GM18867 (cell line): ENCODE data around the gene NPHS2.
A peak's percentile ranks its signal among the peaks of the same experiment; 100 is the strongest.
"Not testable (repeated sequence)": the region's sequence is repeated elsewhere in the genome, so short reads cannot be mapped to it uniquely, and the experiment has no call there.

Experiments
- ATAC-seq: cut with Tn5 transposase; IDR thresholded peaks from one replicate; pipeline ENCODE4 v1.9.1; 2021; ENCODE audit warnings: mild to moderate bottlenecking, moderate library complexity; ENCODE audit not compliant: unreplicated experiment

The NPHS2 gene

DNA sequence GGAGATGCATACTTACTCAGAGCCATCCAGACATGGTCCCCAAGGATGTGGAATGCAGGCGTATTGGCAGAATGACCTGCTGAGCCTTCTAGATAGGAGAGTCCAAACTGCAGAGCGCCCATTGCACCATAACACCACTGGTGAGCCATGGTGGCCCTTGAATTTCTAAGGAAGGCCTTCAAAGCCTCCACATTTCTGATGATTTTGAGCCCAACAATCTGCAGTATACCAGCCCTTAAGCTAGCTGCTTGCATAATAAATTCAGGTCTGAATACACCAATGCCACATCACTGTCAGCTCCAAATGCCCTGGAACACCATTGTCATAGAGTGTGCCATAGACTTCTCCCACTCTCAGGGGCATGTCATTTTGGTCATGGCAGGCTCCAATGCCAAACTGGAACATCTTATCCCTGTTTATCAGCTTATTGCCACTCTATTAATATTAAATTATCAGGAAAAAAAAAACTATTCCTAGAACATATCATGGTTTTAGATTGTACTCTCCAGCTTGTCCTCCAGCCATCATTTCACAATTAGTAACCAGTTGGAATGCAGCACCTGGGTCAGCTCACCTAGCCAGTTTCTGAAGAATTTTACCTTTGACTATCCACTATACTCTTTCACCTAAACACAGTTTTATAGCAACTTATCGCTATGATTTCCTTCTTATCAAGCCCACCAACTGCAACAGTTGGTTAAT, 26.9 kb downstream of the NPHS2 start:
- ATAC-seq = no peak

DNA sequence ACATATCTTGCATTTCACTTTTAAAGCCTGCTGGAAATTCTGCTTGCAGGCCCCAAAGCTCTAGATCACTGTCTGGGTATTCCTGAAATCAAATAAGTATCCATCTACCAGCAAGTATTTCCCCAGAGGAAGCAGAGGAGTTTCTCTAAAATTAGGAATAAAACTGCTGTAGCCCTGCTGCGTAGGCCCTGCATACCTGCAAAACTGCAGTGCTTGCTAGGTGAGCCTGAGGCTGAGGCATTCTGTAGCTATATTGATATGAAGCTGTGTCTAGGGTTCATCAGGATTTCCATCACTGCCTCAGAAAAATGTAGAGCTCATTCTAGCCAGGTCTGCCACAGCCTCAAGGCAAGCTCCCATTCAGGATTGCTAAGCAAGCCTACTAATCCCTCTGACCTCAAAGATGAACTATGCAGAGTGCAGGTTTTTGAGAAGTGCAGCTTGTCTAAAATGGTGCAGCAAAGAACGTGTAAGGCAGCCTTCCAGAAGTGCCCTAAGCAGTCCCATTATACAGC, 28.7 kb downstream of the NPHS2 start:
- ATAC-seq = no peak

DNA sequence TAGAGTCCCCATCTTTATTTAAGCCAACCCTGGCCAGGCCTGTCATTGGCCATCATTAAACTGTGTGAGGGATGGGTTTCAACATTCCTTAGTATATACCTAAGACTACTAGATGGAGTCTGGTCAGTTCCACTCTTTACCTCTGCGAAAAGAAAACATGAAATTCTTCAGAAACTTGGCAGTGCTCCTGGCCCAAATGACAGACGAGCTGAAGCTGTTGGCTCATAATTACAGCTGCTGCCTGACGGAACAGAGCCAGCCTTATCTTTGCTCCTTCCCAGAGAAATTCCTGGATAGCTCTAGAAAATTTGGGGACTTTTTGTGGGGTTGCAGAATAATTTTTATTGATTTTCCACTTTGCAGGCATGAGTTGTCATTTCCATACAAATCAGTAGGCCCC, 30.4 kb downstream of the NPHS2 start:
- ATAC-seq = no peak

DNA sequence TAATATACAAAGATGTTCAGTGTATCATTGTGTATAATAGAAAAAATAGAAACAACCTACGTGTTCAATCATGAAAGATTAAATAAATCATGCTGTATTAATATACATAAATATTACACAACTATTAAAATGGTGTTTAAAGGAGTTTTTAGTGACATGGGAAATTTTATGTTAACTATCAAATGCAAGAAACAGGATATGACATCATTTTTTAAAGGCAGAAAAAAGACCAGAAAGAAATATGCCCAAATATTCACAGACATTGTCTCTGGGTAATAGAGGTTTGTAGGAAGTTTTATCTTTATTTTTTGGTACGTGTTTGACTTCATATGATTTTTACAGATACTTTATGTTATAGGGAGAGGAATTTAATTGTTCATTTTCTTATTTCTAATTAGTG, 34.0 kb downstream of the NPHS2 start:
- no peak for ATAC-seq

DNA sequence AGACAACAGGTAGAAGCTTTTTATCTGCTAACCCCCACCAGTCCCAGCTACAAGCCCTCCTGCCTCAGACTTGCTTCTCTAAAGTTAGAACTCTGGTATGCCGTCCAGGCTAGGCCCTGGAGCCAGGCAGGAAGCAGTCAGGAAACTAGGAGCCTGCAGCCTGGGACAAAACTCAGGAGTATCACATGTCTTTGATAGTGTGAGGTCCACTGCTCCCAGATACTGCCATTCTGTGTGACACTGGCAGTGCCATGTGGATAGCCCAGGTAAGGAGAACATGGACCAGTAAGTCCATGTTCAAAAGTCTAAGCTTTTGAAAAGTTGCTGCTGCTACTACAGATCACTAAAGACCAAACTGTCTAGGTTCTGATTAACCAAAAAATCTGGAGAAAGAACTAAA, 45.4 kb downstream of the NPHS2 start:
- no peak for ATAC-seq

DNA sequence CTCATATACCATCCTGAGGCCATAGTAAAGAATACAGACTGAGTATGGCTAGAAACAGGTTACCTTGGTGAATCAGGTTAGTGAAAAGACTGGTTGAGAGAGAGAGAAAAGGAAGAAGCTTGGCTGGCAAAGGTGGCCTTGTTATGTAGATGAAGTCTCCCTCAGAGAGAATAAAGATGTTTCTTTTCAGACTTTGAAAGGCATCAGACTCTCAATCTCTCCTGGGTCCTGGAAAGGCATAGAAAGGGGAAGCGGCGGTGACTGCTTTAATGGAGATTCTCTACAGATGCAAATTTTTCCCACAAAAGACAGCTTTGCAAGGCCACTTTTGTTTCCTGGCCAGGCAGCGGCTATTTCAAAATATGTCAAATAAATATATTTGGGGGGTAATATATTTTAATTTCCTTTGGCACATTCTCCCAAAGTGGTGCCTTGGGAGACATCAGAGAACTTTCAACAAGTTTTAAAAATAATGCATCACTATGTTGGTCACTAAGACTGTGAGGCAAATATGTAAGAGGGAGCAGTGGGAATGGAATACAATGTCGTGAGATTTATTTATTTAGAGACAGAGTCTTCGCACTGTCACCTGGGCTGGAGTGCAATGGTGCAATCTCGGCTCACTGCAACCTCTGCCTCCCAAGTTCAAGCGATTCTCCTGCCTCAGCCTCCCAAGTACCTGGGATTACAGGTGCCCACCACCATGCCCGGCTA, 46.1 kb downstream of the NPHS2 start:
- no peak for ATAC-seq

DNA sequence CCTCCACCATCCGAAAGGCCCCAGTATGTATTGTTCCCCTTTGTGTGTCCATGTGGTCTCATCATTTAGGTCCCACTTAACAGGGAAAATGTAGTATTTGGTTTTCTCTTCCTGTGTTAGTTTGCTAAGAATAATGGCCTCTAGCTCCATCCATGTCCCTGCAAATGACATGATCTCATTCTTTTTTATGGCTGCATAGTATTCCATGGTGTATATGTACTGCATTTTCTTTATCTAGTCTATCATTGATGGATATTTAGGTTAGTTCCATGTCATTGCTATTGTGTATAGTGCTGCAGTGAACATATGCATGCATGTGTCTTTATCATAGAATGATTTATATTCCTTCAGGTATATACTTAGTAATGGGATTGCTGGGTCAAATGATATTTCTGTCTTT, 57.2 kb downstream of the NPHS2 start:
- not testable (repeated sequence) for ATAC-seq

DNA sequence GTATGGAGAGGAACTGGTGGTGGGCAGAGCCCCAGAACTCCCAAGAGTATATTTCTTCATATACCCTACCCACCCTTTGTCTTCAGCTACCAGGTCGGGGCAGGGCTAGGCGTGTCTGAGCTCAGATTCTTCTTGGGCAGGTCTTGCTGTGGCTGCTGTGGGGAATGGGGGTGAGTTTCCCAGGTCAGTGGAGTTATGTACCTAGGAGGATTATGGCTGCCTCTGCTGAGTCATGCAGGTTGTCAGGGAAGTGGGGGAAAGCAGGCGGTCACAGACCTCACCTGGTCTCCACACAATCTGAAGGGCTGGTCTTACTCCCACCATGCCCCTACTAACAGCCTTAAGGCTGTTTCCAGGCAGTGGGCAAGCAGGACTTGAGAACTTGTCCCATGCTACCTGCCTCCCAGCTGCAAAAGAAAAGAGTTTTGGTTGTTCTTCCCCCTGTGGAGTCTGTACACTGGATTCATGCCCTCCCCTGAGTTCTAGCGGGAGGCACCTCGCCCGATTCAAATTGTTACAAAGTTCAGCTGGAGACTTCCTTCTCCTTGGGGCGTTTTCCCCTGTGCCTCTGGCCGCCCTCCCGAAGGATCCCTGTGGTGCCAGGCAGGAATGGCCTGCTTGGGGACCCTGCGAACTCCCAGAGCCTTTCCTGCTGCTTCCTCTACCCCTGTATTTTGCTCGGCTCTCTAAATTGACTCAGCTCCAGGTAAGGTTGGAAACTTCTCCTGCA, 58.6 kb downstream of the NPHS2 start:
- no peak for ATAC-seq

DNA sequence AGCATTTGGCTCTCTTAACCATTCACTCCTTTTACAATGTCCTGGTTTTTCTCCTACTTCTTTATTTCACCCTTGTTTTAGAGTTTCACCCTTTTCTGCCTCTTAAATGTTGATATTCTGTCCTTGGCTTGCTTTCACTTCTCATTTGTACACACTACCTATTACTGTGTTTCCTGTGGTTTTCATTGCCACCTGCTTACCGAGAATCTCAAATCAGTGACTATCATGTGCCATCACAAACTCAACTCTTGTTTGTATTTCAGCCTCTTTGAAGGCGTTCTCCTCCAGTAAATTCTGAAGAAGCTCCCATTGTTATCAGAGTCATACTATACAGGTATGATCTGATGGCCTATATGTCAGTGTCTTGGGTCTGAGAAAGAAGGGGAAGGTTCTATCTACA, 65.7 kb downstream of the NPHS2 start:
- ATAC-seq = peak; percentile 93

DNA sequence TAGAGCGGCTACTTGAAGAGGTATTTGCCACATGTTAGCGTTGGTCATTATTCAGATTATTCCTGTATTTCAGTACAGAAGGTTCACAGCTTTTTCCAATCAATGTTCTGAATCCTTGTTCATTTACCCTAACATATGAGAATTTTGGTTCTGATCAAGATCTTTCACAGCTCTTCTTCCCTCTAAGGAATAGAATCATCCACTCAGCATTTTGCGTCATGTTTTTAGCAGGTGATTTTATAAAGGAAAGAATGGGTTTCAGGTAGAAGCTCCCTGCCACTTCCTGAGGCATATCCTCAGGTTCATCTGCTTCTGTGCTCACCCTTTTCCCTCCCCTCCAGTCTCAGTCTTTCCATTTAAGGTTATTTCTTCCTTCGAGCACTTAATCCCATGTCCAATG, 66.4 kb downstream of the NPHS2 start:
- ATAC-seq = no peak

DNA sequence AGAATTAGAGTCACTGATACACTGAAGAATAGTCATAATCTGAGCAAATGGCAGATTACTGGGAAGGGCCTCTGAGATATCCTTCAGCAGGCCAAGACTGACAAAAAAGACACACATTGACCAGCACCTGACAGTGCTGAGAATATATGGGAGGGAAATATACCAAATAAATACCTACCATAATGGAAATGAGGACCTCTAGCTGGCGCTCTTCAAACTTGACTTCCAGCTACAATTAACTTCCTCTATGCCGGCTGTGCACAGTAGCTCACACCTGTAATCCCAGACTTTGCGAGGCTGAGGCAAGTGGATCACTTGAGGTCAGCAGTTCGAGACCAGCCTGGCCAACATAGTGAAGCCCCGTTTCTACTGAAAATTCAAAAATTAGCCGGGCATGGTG, 69.5 kb downstream of the NPHS2 start:
- ATAC-seq = no peak
